ENCODE data around the gene PPT1.

- no peak for TF ChIP-seq RXRA (IDR thresholded peaks at IDR 0.05; ENCODE audit: borderline replicate concordance, low read depth)
- TF ChIP-seq, protein P1, sequence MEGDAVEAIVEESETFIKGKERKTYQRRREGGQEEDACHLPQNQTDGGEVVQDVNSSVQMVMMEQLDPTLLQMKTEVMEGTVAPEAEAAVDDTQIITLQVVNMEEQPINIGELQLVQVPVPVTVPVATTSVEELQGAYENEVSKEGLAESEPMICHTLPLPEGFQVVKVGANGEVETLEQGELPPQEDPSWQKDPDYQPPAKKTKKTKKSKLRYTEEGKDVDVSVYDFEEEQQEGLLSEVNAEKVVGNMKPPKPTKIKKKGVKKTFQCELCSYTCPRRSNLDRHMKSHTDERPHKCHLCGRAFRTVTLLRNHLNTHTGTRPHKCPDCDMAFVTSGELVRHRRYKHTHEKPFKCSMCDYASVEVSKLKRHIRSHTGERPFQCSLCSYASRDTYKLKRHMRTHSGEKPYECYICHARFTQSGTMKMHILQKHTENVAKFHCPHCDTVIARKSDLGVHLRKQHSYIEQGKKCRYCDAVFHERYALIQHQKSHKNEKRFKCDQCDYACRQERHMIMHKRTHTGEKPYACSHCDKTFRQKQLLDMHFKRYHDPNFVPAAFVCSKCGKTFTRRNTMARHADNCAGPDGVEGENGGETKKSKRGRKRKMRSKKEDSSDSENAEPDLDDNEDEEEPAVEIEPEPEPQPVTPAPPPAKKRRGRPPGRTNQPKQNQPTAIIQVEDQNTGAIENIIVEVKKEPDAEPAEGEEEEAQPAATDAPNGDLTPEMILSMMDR (IDR thresholded peaks at IDR 0.05) = no peak
- no peak for TF ChIP-seq EZH2phosphoT487 (IDR thresholded peaks at IDR 0.05; ENCODE audit: borderline replicate concordance, low read depth)
Observed at GRCh38 chr1:40038697-40039096, 58.4 kb downstream of the PPT1 start.

Data from SK-N-SH (cell line).